Suprapubic skin (tissue), 3 donors: Measurements from ENCODE around the gene L1TD1.

Source experiments
- CTCF ChIP-seq, 2 donors: fragments of 200-600 bp in 1 of 2; fragments of 450-650 bp in 1 of 2; sonication (generic) in 1 of 2; IDR thresholded peaks; one replicate each; pipeline ENCODE4 v1.5.1; 2016 to 2019; ENCODE audit warnings: antibody characterized with exemption in 2 of 2, mild to moderate bottlenecking in 1 of 2, moderate library complexity in 1 of 2
- POLR2AphosphoS5 ChIP-seq, 3 donors: sonication (generic); formaldehyde crosslinking; IDR thresholded peaks; one replicate each; pipeline ENCODE4 v1.6.1; 2017; ENCODE audit warnings: antibody characterized with exemption in 3 of 3

DNA sequence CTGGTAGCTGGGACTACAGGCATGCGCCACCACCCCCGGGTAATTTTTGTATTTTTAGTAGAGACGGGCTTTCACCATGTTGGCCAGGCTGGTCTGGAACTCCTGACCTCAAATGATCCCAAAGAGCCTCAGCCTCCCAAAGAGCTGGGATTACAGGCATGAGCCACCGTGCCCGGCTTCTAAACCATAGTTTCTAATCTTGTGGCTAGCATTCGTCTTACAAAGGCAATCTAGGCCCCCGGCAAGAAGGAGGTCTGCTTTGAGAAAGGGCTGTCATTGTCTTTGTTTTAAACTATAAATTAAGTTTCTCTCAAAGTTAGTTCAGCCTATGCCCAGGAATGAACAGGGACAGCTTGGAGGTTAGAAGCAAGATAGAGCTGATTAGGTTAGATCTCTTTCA lies 10.3 kb upstream of the L1TD1 start:
- TF ChIP-seq POLR2AphosphoS5 (IDR thresholded peaks at IDR 0.05) (no peak), CTCF (IDR thresholded peaks at IDR 0.05) (no peak)
